H9 (cell line): ENCODE data around the gene MYO18A. TPM values are rescaled to one million over a fixed set of nuclear protein-coding genes. Genes with fewer than 3 reads are reported as not detected.
A peak's percentile ranks its signal among the peaks of the same experiment; 100 is the strongest.

Experiments used
- DNase-seq: peaks from one replicate; pipeline ENCODE4 v3.0.0-alpha.2; 2017
- H2AFZ ChIP-seq: one replicate; pipeline ENCODE4 v1.6.1; 2013; ENCODE audit warnings: mild to moderate bottlenecking, low read length, control low read depth, moderate library complexity
- H2AK5ac ChIP-seq: 2 replicates; pipeline ENCODE4 v1.6.1; 2013; ENCODE audit warnings: low read length, control low read depth, mixed read lengths; ENCODE audit not compliant: insufficient read length
- H2BK120ac ChIP-seq: one replicate; pipeline ENCODE4 v1.6.1; 2013; ENCODE audit warnings: low read depth, mild to moderate bottlenecking, low read length, control low read depth, inconsistent platforms; ENCODE audit not compliant: poor library complexity, severe bottlenecking
- H2BK12ac ChIP-seq: 2 replicates; pipeline ENCODE4 v1.6.1; 2013; ENCODE audit warnings: low read length, control low read depth, mixed read lengths, low read depth; ENCODE audit not compliant: insufficient read length
- H2BK15ac ChIP-seq: 2 replicates; pipeline ENCODE4 v1.6.1; 2013; ENCODE audit warnings: low read depth, low read length, control low read depth
- H2BK20ac ChIP-seq: one replicate; pipeline ENCODE4 v1.6.1; 2013; ENCODE audit warnings: low read depth, mild to moderate bottlenecking, low read length, control low read depth, inconsistent platforms; ENCODE audit not compliant: poor library complexity, severe bottlenecking
- H2BK5ac ChIP-seq: 2 replicates; pipeline ENCODE4 v1.6.1; 2013; ENCODE audit warnings: low read length, control low read depth, mixed read lengths; ENCODE audit not compliant: insufficient read length
- H3K14ac ChIP-seq: 2 replicates; pipeline ENCODE4 v1.6.1; 2013; ENCODE audit warnings: low read length, control low read depth; ENCODE audit not compliant: insufficient read depth
- H3K18ac ChIP-seq: 2 replicates; pipeline ENCODE4 v1.6.1; 2013; ENCODE audit warnings: low read depth, mild to moderate bottlenecking, mixed read lengths, low read length, control low read depth; ENCODE audit not compliant: insufficient read length
- H3K23ac ChIP-seq: 2 replicates; pipeline ENCODE4 v1.6.1; 2013; ENCODE audit warnings: low read length, control low read depth, mixed read lengths, low read depth; ENCODE audit not compliant: insufficient read length
- H3K23me2 ChIP-seq: 2 replicates; pipeline ENCODE4 v1.6.1; 2013; ENCODE audit warnings: low read depth, mild to moderate bottlenecking, mixed read lengths, low read length, control low read depth; ENCODE audit not compliant: insufficient read length, poor library complexity, severe bottlenecking
- H3K27ac ChIP-seq: 2 replicates; pipeline ENCODE4 v1.5.1; 2013; ENCODE audit warnings: low read length, control low read depth, mixed read lengths, low read depth; ENCODE audit not compliant: insufficient read length
- H3K27me3 ChIP-seq: 2 replicates; pipeline ENCODE4 v1.6.1; 2013; ENCODE audit warnings: low read length, control low read depth, inconsistent platforms; ENCODE audit not compliant: insufficient read depth
- H3K4ac ChIP-seq: 2 replicates; pipeline ENCODE4 v1.6.1; 2013; ENCODE audit warnings: low read depth, mild to moderate bottlenecking, control low read depth, inconsistent platforms, low read length, moderate library complexity
- H3K4me1 ChIP-seq: 2 replicates; pipeline ENCODE4 v1.6.1; 2013; ENCODE audit warnings: low read length, control low read depth, inconsistent platforms; ENCODE audit not compliant: insufficient read depth
- H3K4me2 ChIP-seq: 2 replicates; pipeline ENCODE4 v1.6.1; 2013; ENCODE audit warnings: low read length, control low read depth, mixed read lengths; ENCODE audit not compliant: insufficient read length, insufficient read depth
- H3K56ac ChIP-seq: 2 replicates; pipeline ENCODE4 v1.6.1; 2013; ENCODE audit warnings: low read depth, mild to moderate bottlenecking, mixed read lengths, low read length, control low read depth; ENCODE audit not compliant: insufficient read length
- H3K79me1 ChIP-seq: 2 replicates; pipeline ENCODE4 v1.6.1; 2013; ENCODE audit warnings: low read depth, mild to moderate bottlenecking, moderate library complexity, low read length, control low read depth, inconsistent platforms; ENCODE audit not compliant: insufficient read depth, poor library complexity, severe bottlenecking
- H3K79me2 ChIP-seq: 2 replicates; pipeline ENCODE4 v1.6.1; 2013; ENCODE audit warnings: low read length, control low read depth, inconsistent platforms; ENCODE audit not compliant: insufficient read depth
- H3K9ac ChIP-seq: 2 replicates; pipeline ENCODE4 v1.6.1; 2013; ENCODE audit warnings: low read length, control low read depth, mixed read lengths; ENCODE audit not compliant: insufficient read length; ENCODE audit errors: extremely low read depth
- H3K9me3 ChIP-seq: one replicate; pipeline ENCODE4 v1.6.1; 2013; ENCODE audit warnings: low read depth, low read length, inconsistent platforms; ENCODE audit not compliant: control insufficient read depth
- H3T11ph ChIP-seq: one replicate; pipeline ENCODE4 v1.6.1; 2013; ENCODE audit warnings: mild to moderate bottlenecking, low read length, control low read depth, inconsistent platforms
- H4K20me1 ChIP-seq: one replicate; pipeline ENCODE4 v1.6.1; 2013; ENCODE audit not compliant: control insufficient read depth, insufficient read length, insufficient read depth
- H4K5ac ChIP-seq: 2 replicates; pipeline ENCODE4 v1.6.1; 2013; ENCODE audit warnings: low read depth, mild to moderate bottlenecking, mixed read lengths, low read length, control low read depth; ENCODE audit not compliant: insufficient read length
- H4K8ac ChIP-seq: replicated peaks from 2 replicates; pipeline ENCODE4 v1.6.1; 2013; ENCODE audit warnings: low read length, control low read depth, mixed read lengths, low read depth; ENCODE audit not compliant: insufficient read length
- H4K91ac ChIP-seq: 2 replicates; pipeline ENCODE4 v1.6.1; 2013; ENCODE audit warnings: low read depth, mild to moderate bottlenecking, moderate library complexity, mixed read lengths, low read length, control low read depth; ENCODE audit not compliant: insufficient read length
- H3K27ac Mint-ChIP-seq, 3 experiments: 2 replicates in 2 of 3; 3 replicates in 1 of 3; pipeline ENCODE4 v1.8.0; 2020 to 2021; ENCODE audit warnings: mixed read lengths in 3 of 3, mild to moderate bottlenecking in 1 of 3, moderate library complexity in 1 of 3
- H3K27me3 Mint-ChIP-seq: 2 replicates; pipeline ENCODE4 v1.8.0; 2021; ENCODE audit warnings: low read depth, mild to moderate bottlenecking, moderate library complexity, mixed read lengths
- H3K36me3 Mint-ChIP-seq, 3 experiments: 2 replicates in 2 of 3; 3 replicates in 1 of 3; pipeline ENCODE4 v1.8.0; 2020 to 2021; ENCODE audit warnings: low read depth in 3 of 3, mixed read lengths in 3 of 3; ENCODE audit not compliant: insufficient read depth in 1 of 3
- H3K4me1 Mint-ChIP-seq, 2 experiments: 2 replicates each; pipeline ENCODE4 v1.8.0; 2020; ENCODE audit warnings: mixed read lengths in 2 of 2
- H3K4me3 Mint-ChIP-seq, 2 experiments: 2 replicates in 1 of 2; 3 replicates in 1 of 2; pipeline ENCODE4 v1.8.0; 2020 to 2021; ENCODE audit warnings: mild to moderate bottlenecking in 2 of 2, mixed read lengths in 2 of 2, moderate library complexity in 1 of 2
- H3K9me3 Mint-ChIP-seq, 2 experiments: 2 replicates in 1 of 2; 3 replicates in 1 of 2; pipeline ENCODE4 v1.8.0; 2020; ENCODE audit warnings: mild to moderate bottlenecking in 2 of 2, mixed read lengths in 2 of 2, moderate library complexity in 1 of 2
- CTCF ChIP-seq: fragments of 200-600 bp; sonication (generic); conservative IDR thresholded peaks from 3 replicates; pipeline ENCODE4 v1.8.0; 2021; ENCODE audit warnings: antibody characterized with exemption, mild to moderate bottlenecking
- WGBS: extraction: QIAGEN DNeasy Blood & Tissue Kit; methylation state at CpG from one replicate; pipeline ENCODE4 v1.1.7; 2013; ENCODE audit warnings: missing lambda C conversion rate, low lambda C conversion rate, mixed read lengths; ENCODE audit not compliant: insufficient read length; ENCODE audit errors: extremely low coverage; 5-methylcytosine and 5-hydroxymethylcytosine counted together
- total RNA-seq: library from RNA; stranded (reverse); gene quantifications from 2 replicates; pipeline ENCODE4 v1.2.1, GENCODE V29; 2021

MYO18A gene
- total RNA-seq, 1 experiment from 2014 or later: 21.6 TPM

- Histone ChIP-seq H3K79me1 (no peaks in the 10 kb centered on the region), H3K4ac (no peak overlapping the region), H3K4me1 (peaks cover 19% of the 10 kb centered on the region), H2BK12ac (peak overlapping the region; percentile 55), H2BK120ac (no peak overlapping the region), H3K56ac (no peak overlapping the region), H4K91ac (no peak overlapping the region), H2BK20ac (no peak overlapping the region), H3T11ph (no peak overlapping the region), H3K9ac (no peak overlapping the region), H2BK5ac (no peak overlapping the region), H4K8ac (no peak overlapping the region), H3K14ac (no peak overlapping the region), H2AFZ (no peak overlapping the region), H3K79me2 (no peaks in the 10 kb centered on the region; the same call in 1 of the 2 replicates), H2BK15ac (no peak overlapping the region), H3K23ac (no peak overlapping the region), H3K23me2 (peaks cover 6% of the 10 kb centered on the region), H3K4me2 (peak overlapping the region; percentile 68), H3K9me3 (no peaks in the 10 kb centered on the region), H2AK5ac (no peak overlapping the region), H4K20me1 (no peaks in the 10 kb centered on the region), H3K27ac (peak overlapping the region; percentile 98), H3K18ac (peak overlapping the region; percentile 41), H3K27me3 (no peaks in the 10 kb centered on the region), H4K5ac (no peak overlapping the region)
- H3K4me3 Mint-ChIP-seq: peak overlapping the region; percentile 47 to 70
- peaks cover 52% of the 10 kb centered on the region in 2 experiments for H3K4me1 Mint-ChIP-seq
- WGBS: no CpG with 5 or more reads among the region's 11 CpGs
- no peak for TF ChIP-seq CTCF
- H3K9me3 Mint-ChIP-seq: no peaks in the 10 kb centered on the region
- peak overlapping the region; percentile 92 to 98 (median 98) for H3K27ac Mint-ChIP-seq
- no peak for DNase-seq
- H3K36me3 Mint-ChIP-seq: peaks cover 6 to 21% (median 19%) of the 10 kb centered on the region in 3 experiments; a peak in 6 of 7 replicates
- H3K27me3 Mint-ChIP-seq: no peaks in the 10 kb centered on the region
These were observed 138.0 kb downstream of the MYO18A start for GRCh38 chr17:29042026-29042678.
